B cell (primary cell): ENCODE data around the gene RAB8B. TPM values are rescaled to one million over a fixed set of nuclear protein-coding genes. Genes with fewer than 3 reads are reported as not detected.

Experiments used
- ATAC-seq: fragments of 200-7000 bp; cut with Tn5 transposase; one replicate; pipeline ENCODE4 v1.10.0; 2021; ENCODE audit warnings: low read depth, mild to moderate bottlenecking, moderate number of reproducible peaks, moderate library complexity
- CTCF ChIA-PET: fragments of 350-600 bp; sonication (Branson Sonifier 250); formaldehyde crosslinking; loops from one replicate; lab custom pipeline; 2021; ENCODE audit warnings: antibody characterized with exemption, inconsistent platforms; lab: Charles Lee
- POLR2A ChIA-PET: fragments of 350-600 bp; sonication (Branson Sonifier 250); formaldehyde crosslinking; loops from one replicate; lab custom pipeline; 2021; ENCODE audit warnings: antibody characterized with exemption; lab: Charles Lee
- DNase-seq: peaks from one replicate; pipeline ENCODE4 v3.0.0; 2013
- H2AFZ ChIP-seq: 2 replicates; pipeline ENCODE4 v1.6.1; 2012; ENCODE audit warnings: mild to moderate bottlenecking, low read depth, low read length; ENCODE audit not compliant: insufficient read depth, poor library complexity, severe bottlenecking
- H3K27ac ChIP-seq, 2 donors: 1 replicate in 1 of 2; 2 replicates in 1 of 2; pipeline ENCODE4 v1.5.1; 2012 to 2013; ENCODE audit warnings: low read length in 2 of 2, mild to moderate bottlenecking in 2 of 2, moderate library complexity in 1 of 2
- H3K27me3 ChIP-seq, 4 experiments: fragments of 200-600 bp in 1 of 4; sonication (generic) in 1 of 4; replicated peaks in 1 of 4; 1 replicate in 2 of 4; 2 replicates in 2 of 4; pipeline versions ENCODE4 v1.6.1 to v1.7.0; 2013 to 2016; ENCODE audit warnings: low read length in 3 of 4, mild to moderate bottlenecking in 2 of 4, mixed read lengths in 1 of 4, moderate library complexity in 1 of 4; ENCODE audit not compliant: insufficient read depth in 4 of 4, control insufficient read depth in 3 of 4; ENCODE audit errors: control extremely low read depth in 1 of 4
- H3K36me3 ChIP-seq, 2 experiments: replicated peaks in 1 of 2; 1 replicate in 1 of 2; 2 replicates in 1 of 2; pipeline versions ENCODE4 v1.6.1 to v1.7.1; 2013; ENCODE audit warnings: low read length in 1 of 2; ENCODE audit not compliant: insufficient read depth in 2 of 2, control insufficient read depth in 1 of 2; ENCODE audit errors: control extremely low read depth in 1 of 2, extremely low read depth in 1 of 2
- H3K4me1 ChIP-seq, 2 donors: fragments of 200-600 bp in 1 of 2; sonication (generic) in 1 of 2; 1 replicate in 1 of 2; 2 replicates in 1 of 2; pipeline versions ENCODE4 v1.5.1 to v1.6.1; 2013 to 2017; ENCODE audit warnings: low read length in 2 of 2; ENCODE audit not compliant: control insufficient read depth in 2 of 2, insufficient read depth in 2 of 2
- H3K4me2 ChIP-seq: replicated peaks from 2 replicates; pipeline ENCODE3; 2012; ENCODE audit warnings: mild to moderate bottlenecking, low read depth, low read length; ENCODE audit not compliant: poor library complexity, severe bottlenecking
- H3K4me3 ChIP-seq, 5 experiments: fragments of 200-600 bp in 1 of 5; sonication (generic) in 1 of 5; 1 replicate in 3 of 5; 2 replicates in 2 of 5; pipeline versions ENCODE4 v1.5.1 to v1.7.0; 2011 to 2016; ENCODE audit warnings: low read length in 4 of 5, mild to moderate bottlenecking in 4 of 5, low read depth in 2 of 5, control low read depth in 1 of 5, moderate library complexity in 1 of 5; ENCODE audit not compliant: insufficient read depth in 1 of 5; ENCODE audit errors: control extremely low read depth in 1 of 5, extremely low read depth in 1 of 5
- H3K79me2 ChIP-seq: fragments of 200-600 bp; sonication (generic); one replicate; pipeline ENCODE4 v1.6.0; 2016; ENCODE audit warnings: low read length; ENCODE audit not compliant: control insufficient read depth, insufficient read depth
- H3K9ac ChIP-seq: fragments of 200-600 bp; sonication (generic); 2 replicates; pipeline ENCODE4 v1.6.1; 2017; ENCODE audit warnings: mild to moderate bottlenecking, low read length, moderate library complexity
- H3K9me3 ChIP-seq, 3 donors: one replicate each; pipeline versions ENCODE4 v1.6.1 to v1.7.1; 2013; ENCODE audit warnings: low read length in 2 of 3; ENCODE audit not compliant: control insufficient read depth in 2 of 3, insufficient read depth in 1 of 3; ENCODE audit errors: control extremely low read depth in 1 of 3
- H4K20me1 ChIP-seq: 2 replicates; pipeline ENCODE4 v1.6.0; 2012; ENCODE audit warnings: mild to moderate bottlenecking, low read length; ENCODE audit not compliant: insufficient read depth, control insufficient read depth, poor library complexity, severe bottlenecking
- H3K27ac Mint-ChIP-seq: one replicate; pipeline ENCODE4 v1.8.0; 2021; ENCODE audit warnings: mixed read lengths
- H3K27me3 Mint-ChIP-seq: one replicate; pipeline ENCODE4 v1.8.0; 2021; ENCODE audit warnings: mixed read lengths
- H3K4me1 Mint-ChIP-seq: one replicate; pipeline ENCODE4 v1.8.0; 2021; ENCODE audit warnings: mixed read lengths
- H3K4me3 Mint-ChIP-seq: one replicate; pipeline ENCODE4 v1.8.0; 2021; ENCODE audit warnings: mixed read lengths
- H3K9me3 Mint-ChIP-seq: one replicate; pipeline ENCODE4 v1.8.0; 2022; ENCODE audit warnings: mixed read lengths; ENCODE audit not compliant: insufficient read depth
- EZH2 ChIP-seq: IDR thresholded peaks from 2 replicates; pipeline ENCODE4 v1.6.1; 2012; ENCODE audit warnings: borderline replicate concordance, low read depth, mild to moderate bottlenecking, moderate library complexity, low read length; ENCODE audit not compliant: insufficient read depth, poor library complexity, severe bottlenecking
- WGBS: methylation state at CpG from one replicate; pipeline ENCODE4 v1.1.5; 2013; ENCODE audit warnings: missing lambda C conversion rate; ENCODE audit not compliant: insufficient coverage; 5-methylcytosine and 5-hydroxymethylcytosine counted together
- intact Hi-C: fragments of 100-400 bp; cut with micrococcal nuclease; formaldehyde crosslinking; loops from one replicate; pipeline ENCODE4 v1.10.0; 2022
- polyA plus RNA-seq: library from polyadenylated mRNA; depleted of rRNA; stranded (reverse); fragments of >200 nt; gene quantifications from 2 replicates; pipeline ENCODE4 v1.2.3, GENCODE V29; 2012
- total RNA-seq, 2 donors: library from RNA; stranded (reverse); fragments of 120-200 nt in 1 of 2; gene quantifications; 1 replicate in 1 of 2; 2 replicates in 1 of 2; pipeline versions ENCODE4 v1.2.3 to v1.2.4, GENCODE V29; 2013 to 2022
- TF ChIP-seq, protein P1 (sequence below): fragments of 200-600 bp; IDR thresholded peaks from one replicate; pipeline ENCODE4 v1.8.0; 2022; ENCODE audit warnings: antibody characterized with exemption, mild to moderate bottlenecking

RAB8B gene
- total and polyA plus RNA-seq, 2 donors (not counting 1 experiment from before 2014, with no cell fraction given) = 9.6 to 61.3 TPM

DNA sequence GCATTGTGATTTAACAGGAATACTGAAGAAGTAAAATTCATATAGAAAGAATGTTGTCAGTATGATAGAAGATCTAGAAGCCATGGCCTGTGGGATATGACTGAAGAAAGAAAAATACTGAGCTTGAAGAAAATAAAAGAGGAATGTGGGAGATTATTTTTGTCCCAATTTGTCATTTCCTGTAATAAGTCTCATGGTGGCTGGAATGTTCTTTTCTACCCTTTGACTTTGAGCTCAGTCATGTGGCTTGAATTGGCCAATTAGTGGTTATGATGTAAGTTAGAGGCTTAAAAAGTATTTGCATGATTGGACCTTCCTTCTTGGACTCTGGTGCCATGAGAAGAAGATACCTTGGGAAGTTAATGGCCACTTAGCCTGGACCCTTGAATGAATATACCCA is 102.1 kb downstream of the RAB8B start:
- TF ChIP-seq, protein P1, sequence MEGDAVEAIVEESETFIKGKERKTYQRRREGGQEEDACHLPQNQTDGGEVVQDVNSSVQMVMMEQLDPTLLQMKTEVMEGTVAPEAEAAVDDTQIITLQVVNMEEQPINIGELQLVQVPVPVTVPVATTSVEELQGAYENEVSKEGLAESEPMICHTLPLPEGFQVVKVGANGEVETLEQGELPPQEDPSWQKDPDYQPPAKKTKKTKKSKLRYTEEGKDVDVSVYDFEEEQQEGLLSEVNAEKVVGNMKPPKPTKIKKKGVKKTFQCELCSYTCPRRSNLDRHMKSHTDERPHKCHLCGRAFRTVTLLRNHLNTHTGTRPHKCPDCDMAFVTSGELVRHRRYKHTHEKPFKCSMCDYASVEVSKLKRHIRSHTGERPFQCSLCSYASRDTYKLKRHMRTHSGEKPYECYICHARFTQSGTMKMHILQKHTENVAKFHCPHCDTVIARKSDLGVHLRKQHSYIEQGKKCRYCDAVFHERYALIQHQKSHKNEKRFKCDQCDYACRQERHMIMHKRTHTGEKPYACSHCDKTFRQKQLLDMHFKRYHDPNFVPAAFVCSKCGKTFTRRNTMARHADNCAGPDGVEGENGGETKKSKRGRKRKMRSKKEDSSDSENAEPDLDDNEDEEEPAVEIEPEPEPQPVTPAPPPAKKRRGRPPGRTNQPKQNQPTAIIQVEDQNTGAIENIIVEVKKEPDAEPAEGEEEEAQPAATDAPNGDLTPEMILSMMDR = no peak
- TF ChIP-seq EZH2 = no peak
- no peaks in the 10 kb centered on the region for H3K9me3 Mint-ChIP-seq
- POLR2A ChIA-PET = interaction anchor here (0.8 to 1.1 kb wide), 2 partner anchors 13 to 100 kb away, joined by 3 read pairs; no protein-coding TSS in a partner anchor

DNA sequence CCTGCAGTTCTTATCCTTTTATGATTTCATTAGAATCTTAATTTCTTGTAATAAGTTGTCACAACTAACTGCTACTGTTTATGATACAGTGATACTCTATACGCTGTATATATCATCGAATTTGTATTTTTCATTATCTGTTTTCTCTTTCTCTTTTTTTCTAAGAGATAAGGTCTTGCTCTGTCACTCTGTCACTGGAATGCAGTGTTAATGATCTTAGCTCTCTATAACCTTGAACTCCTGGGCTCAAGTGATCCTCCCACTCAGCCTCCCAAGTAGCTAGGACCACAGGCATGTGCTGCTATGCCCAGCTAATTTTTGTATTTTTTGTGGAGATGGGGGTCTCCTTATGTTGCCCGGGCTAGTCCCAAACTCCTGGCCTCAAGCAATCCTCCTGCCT is 102.8 kb downstream of the RAB8B start:
- Mint-ChIP-seq H3K4me1 (peaks cover 14% of the 10 kb centered on the region), H3K4me3 (no peak overlapping the region), H3K27ac (no peak overlapping the region), H3K9me3 (no peaks in the 10 kb centered on the region), H3K27me3 (no peaks in the 10 kb centered on the region)
- Histone ChIP-seq H3K79me2 (no peaks in the 10 kb centered on the region), H3K9me3 (no peaks in the 10 kb centered on the region), H3K36me3 (peaks cover under 1 to 15% of the 10 kb centered on the region in 2 experiments), H3K9ac (no peak overlapping the region), H3K4me3 (no peak overlapping the region), H3K4me2 (no peak overlapping the region), H2AFZ (no peak overlapping the region), H3K27ac (no peak overlapping the region), H3K4me1 (peaks cover 5 to 8% of the 10 kb centered on the region in 2 donors), H4K20me1 (no peaks in the 10 kb centered on the region), H3K27me3 (no peaks in the 10 kb centered on the region)
- intact Hi-C loops = no loop called here
- CTCF ChIA-PET = interaction anchor here (1.0 to 5.5 kb wide), 6 partner anchors 19 to 261 kb away, joined by 3 to 40 read pairs (median 4); no protein-coding TSS in a partner anchor
- ATAC-seq (no peak), DNase-seq (no peak)
- WGBS = no CpG with 5 or more reads among the region's 3 CpGs
- POLR2A ChIA-PET = interaction anchor here (1.1 kb wide), 1 partner anchor 14 kb away, joined by 3 read pairs; no protein-coding TSS in a partner anchor
- TF ChIP-seq, protein P1 = no peak
- no peak for TF ChIP-seq EZH2

More for the DNA sequence above, 102.1 kb downstream of the RAB8B start:
- Mint-ChIP-seq H3K4me3 (no peak overlapping the region), H3K4me1 (peaks cover 14% of the 10 kb centered on the region), H3K27ac (no peak overlapping the region), H3K27me3 (no peaks in the 10 kb centered on the region)
- Histone ChIP-seq H3K27me3 (no peaks in the 10 kb centered on the region), H4K20me1 (no peaks in the 10 kb centered on the region), H3K9me3 (no peaks in the 10 kb centered on the region), H3K4me3 (no peak overlapping the region), H2AFZ (no peak overlapping the region), H3K4me2 (no peak overlapping the region), H3K27ac (no peak overlapping the region), H3K4me1 (peaks cover 5 to 8% of the 10 kb centered on the region in 2 donors), H3K36me3 (peaks cover 2 to 17% of the 10 kb centered on the region in 2 experiments), H3K9ac (no peak overlapping the region), H3K79me2 (no peaks in the 10 kb centered on the region)
- ATAC-seq = no peak
- intact Hi-C loops = no loop called here
- CTCF ChIA-PET = interaction anchor here (0.5 to 5.5 kb wide), 10 partner anchors 19 to 544 kb away, joined by 3 to 40 read pairs (median 4); no protein-coding TSS in a partner anchor
- DNase-seq = no peak
